H1 (cell line): ENCODE results near the gene MBP. TPM values are rescaled to one million over a fixed set of nuclear protein-coding genes. Genes with fewer than 3 reads are reported as not detected.

ENCODE experiments used
- CTCF ChIA-PET: fragments of 300-600 bp; sonication (Branson Sonifier 250); formaldehyde crosslinking; loops from one replicate; lab custom pipeline; 2021; ENCODE audit not compliant: partially characterized antibody; lab: Charles Lee
- POLR2A ChIA-PET: fragments of 300-600 bp; sonication (Branson Sonifier 250); formaldehyde crosslinking; loops from one replicate; lab custom pipeline; 2021; ENCODE audit warnings: inconsistent platforms; ENCODE audit not compliant: partially characterized antibody; lab: Charles Lee
- DNase-seq, 2 experiments: peaks; one replicate each; pipeline versions ENCODE4 v3.0.0 to v3.0.0-alpha.2; 2010 to 2022; ENCODE audit warnings: low spot score in 2 of 2, low read depth in 1 of 2, mixed read lengths in 1 of 2
- FAIRE-seq: peaks from 2 replicates; lab custom pipeline; 2011; peaks lifted over from hg19 to GRCh38; lab: Jason Lieb, UNC
- H2AFZ ChIP-seq: 2 replicates; pipeline ENCODE4 v1.8.1; 2012; ENCODE audit warnings: low read length, inconsistent platforms
- H2AK5ac ChIP-seq: 2 replicates; pipeline ENCODE4 v1.6.1; 2013; ENCODE audit warnings: low read depth, low read length
- H2BK120ac ChIP-seq: replicated peaks from 2 replicates; pipeline ENCODE3; 2013; ENCODE audit warnings: low read depth, low read length, inconsistent platforms
- H2BK12ac ChIP-seq: 2 replicates; pipeline ENCODE4 v1.6.1; 2013; ENCODE audit warnings: low read depth, low read length
- H2BK15ac ChIP-seq: 2 replicates; pipeline ENCODE4 v1.6.1; 2013; ENCODE audit warnings: low read length
- H2BK20ac ChIP-seq: 2 replicates; pipeline ENCODE4 v1.6.1; 2013; ENCODE audit warnings: low read length
- H2BK5ac ChIP-seq: 2 replicates; pipeline ENCODE4 v1.6.1; 2013; ENCODE audit warnings: low read depth, low read length
- H3K14ac ChIP-seq: 2 replicates; pipeline ENCODE4 v1.6.1; 2013; ENCODE audit warnings: inconsistent platforms; ENCODE audit not compliant: insufficient read length
- H3K18ac ChIP-seq: 2 replicates; pipeline ENCODE4 v1.6.1; 2013; ENCODE audit warnings: low read length; ENCODE audit errors: extremely low read depth
- H3K23ac ChIP-seq: 2 replicates; pipeline ENCODE4 v1.6.1; 2013; ENCODE audit warnings: inconsistent platforms; ENCODE audit not compliant: insufficient read length
- H3K23me2 ChIP-seq: 2 replicates; pipeline ENCODE4 v1.6.1; 2013; ENCODE audit warnings: low read depth, low read length
- H3K27ac ChIP-seq: 2 replicates; pipeline ENCODE4 v1.6.1; 2011; ENCODE audit warnings: low read depth, low read length, inconsistent platforms
- H3K27me3 ChIP-seq, 4 experiments: replicated peaks in 1 of 4; 1 replicate in 1 of 4; 2 replicates in 3 of 4; pipeline versions ENCODE4 v1.6.1 to v1.8.1; 2011 to 2013; ENCODE audit warnings: low read length in 3 of 4, mild to moderate bottlenecking in 3 of 4, inconsistent platforms in 2 of 4, mixed read lengths in 2 of 4, moderate library complexity in 1 of 4; ENCODE audit not compliant: control insufficient read depth in 3 of 4, insufficient read depth in 3 of 4; ENCODE audit errors: extremely low read depth in 1 of 4
- H3K36me3 ChIP-seq, 4 experiments: 2 replicates each; pipeline versions ENCODE4 v1.6.1 to v1.8.1; 2011 to 2013; ENCODE audit warnings: mild to moderate bottlenecking in 4 of 4, low read length in 3 of 4, moderate library complexity in 2 of 4, control low read depth in 1 of 4, inconsistent platforms in 1 of 4; ENCODE audit not compliant: insufficient read depth in 4 of 4, control insufficient read depth in 2 of 4
- H3K4ac ChIP-seq: replicated peaks from 2 replicates; pipeline ENCODE3; 2013; ENCODE audit warnings: low read length, low read depth, mixed read lengths, inconsistent platforms; ENCODE audit not compliant: insufficient read length
- H3K4me1 ChIP-seq, 4 experiments: replicated peaks in 1 of 4; 1 replicate in 1 of 4; 2 replicates in 3 of 4; pipeline versions ENCODE4 v1.6.1 to v1.8.1; 2011 to 2013; ENCODE audit warnings: low read length in 3 of 4, inconsistent platforms in 2 of 4, mixed read lengths in 1 of 4; ENCODE audit not compliant: insufficient read depth in 4 of 4, control insufficient read depth in 3 of 4
- H3K4me2 ChIP-seq, 2 experiments: 2 replicates each; pipeline versions ENCODE4 v1.6.1 to v1.8.1; 2011 to 2013; ENCODE audit warnings: low read depth in 2 of 2, low read length in 2 of 2, control low read depth in 1 of 2, inconsistent platforms in 1 of 2, mild to moderate bottlenecking in 1 of 2; ENCODE audit not compliant: insufficient read depth in 1 of 2
- H3K4me3 ChIP-seq, 4 experiments: fragments of 200-600, 300-600 bp in 1 of 4; sonication (generic), shearing (Covaris generic), sonication (Bioruptor Twin) in 1 of 4; 2 replicates each; pipeline versions ENCODE4 v1.5.1 to v1.8.1; 2011 to 2016; ENCODE audit warnings: low read length in 4 of 4, low read depth in 3 of 4, control low read depth in 2 of 4, inconsistent platforms in 2 of 4, mild to moderate bottlenecking in 2 of 4, mixed read lengths in 1 of 4, moderate library complexity in 1 of 4; ENCODE audit not compliant: insufficient read depth in 2 of 4; ENCODE audit errors: extremely low read depth in 1 of 4
- H3K56ac ChIP-seq: replicated peaks from 2 replicates; pipeline ENCODE3; 2013; ENCODE audit warnings: low read depth, mild to moderate bottlenecking, mixed read lengths, low read length, inconsistent platforms; ENCODE audit not compliant: insufficient read length
- H3K79me1 ChIP-seq: 2 replicates; pipeline ENCODE4 v1.6.1; 2013; ENCODE audit warnings: low read depth, low read length, control low read depth
- H3K79me2 ChIP-seq, 2 experiments: 2 replicates each; pipeline versions ENCODE4 v1.6.1 to v1.8.1; 2012 to 2013; ENCODE audit warnings: low read length in 2 of 2, mild to moderate bottlenecking in 2 of 2, inconsistent platforms in 1 of 2; ENCODE audit not compliant: insufficient read depth in 2 of 2, control insufficient read depth in 1 of 2
- H3K9ac ChIP-seq, 4 experiments: replicated peaks in 1 of 4; 1 replicate in 1 of 4; 2 replicates in 3 of 4; pipeline versions ENCODE4 v1.6.1 to v1.8.1; 2011 to 2013; ENCODE audit warnings: low read depth in 3 of 4, low read length in 3 of 4, control low read depth in 2 of 4, mild to moderate bottlenecking in 2 of 4, moderate library complexity in 2 of 4, inconsistent platforms in 1 of 4; ENCODE audit errors: extremely low read depth in 1 of 4
- H3K9me3 ChIP-seq, 2 experiments: 2 replicates each; pipeline versions ENCODE4 v1.6.1 to v1.8.1; 2012 to 2013; ENCODE audit warnings: mild to moderate bottlenecking in 2 of 2, moderate library complexity in 2 of 2, control low read depth in 1 of 2, inconsistent platforms in 1 of 2, low read depth in 1 of 2, low read length in 1 of 2, mixed read lengths in 1 of 2; ENCODE audit not compliant: insufficient read depth in 2 of 2
- H4K20me1 ChIP-seq, 2 experiments: replicated peaks in 1 of 2; 2 replicates each; pipeline versions ENCODE3 to v1.8.1; 2011 to 2013; ENCODE audit warnings: inconsistent platforms in 2 of 2, low read length in 2 of 2, mild to moderate bottlenecking in 1 of 2; ENCODE audit not compliant: insufficient read depth in 2 of 2, control insufficient read depth in 1 of 2
- H4K5ac ChIP-seq: 2 replicates; pipeline ENCODE4 v1.6.1; 2013; ENCODE audit warnings: low read length, low read depth, mixed read lengths, inconsistent platforms; ENCODE audit not compliant: insufficient read length
- H4K8ac ChIP-seq: 2 replicates; pipeline ENCODE4 v1.8.0; 2013; ENCODE audit warnings: mild to moderate bottlenecking, moderate library complexity, low read length, inconsistent platforms; ENCODE audit not compliant: insufficient read depth; ENCODE audit errors: extremely low read depth
- H4K91ac ChIP-seq: replicated peaks from 2 replicates; pipeline ENCODE3; 2013; ENCODE audit warnings: low read length, mixed read lengths, inconsistent platforms; ENCODE audit not compliant: insufficient read length
- KDM4A ChIP-seq: IDR thresholded peaks from one replicate; pipeline ENCODE4 v1.7.1; 2012; ENCODE audit warnings: low read depth, mild to moderate bottlenecking, moderate library complexity, low read length, inconsistent platforms; ENCODE audit not compliant: severe bottlenecking
- SAP30 ChIP-seq: fragments of 300-600 bp; sonication (generic); IDR thresholded peaks from 2 replicates; pipeline ENCODE4 v1.7.1; 2012; ENCODE audit warnings: low read length, moderate library complexity, mild to moderate bottlenecking, inconsistent platforms; ENCODE audit not compliant: insufficient read depth, insufficient replicate concordance
- SUZ12 ChIP-seq: fragments of 200-600 bp; sonication (generic); IDR thresholded peaks from 2 replicates; pipeline ENCODE4 v1.6.1; 2012; ENCODE audit warnings: mild to moderate bottlenecking, inconsistent platforms, low read length, moderate library complexity, mixed read lengths
- WGBS, 2 experiments: shearing (Covaris generic) in 1 of 2; methylation state at CpG; one replicate each; pipeline versions ENCODE4 v1.1.6 to v1.1.7; 2013 to 2015; ENCODE audit warnings: low lambda C conversion rate in 2 of 2, mixed read lengths in 2 of 2, inconsistent platforms in 1 of 2, low coverage in 1 of 2, missing lambda C conversion rate in 1 of 2; ENCODE audit not compliant: insufficient replicate concordance in 2 of 2, insufficient coverage in 1 of 2, insufficient read length in 1 of 2; ENCODE audit errors: extremely low coverage in 1 of 2, missing lambda C conversion rate in 1 of 2; 5-methylcytosine and 5-hydroxymethylcytosine counted together
- polyA plus RNA-seq, 7 experiments: library from polyadenylated mRNA; depleted of rRNA in 3 of 7; stranded (reverse) in 5 of 7; unstranded in 2 of 7; fragments of >200 nt in 5 of 7; fragments of 200-250 nt in 2 of 7; gene quantifications; 1 replicate in 5 of 7; 2 replicates in 1 of 7; 4 replicates in 1 of 7; pipeline versions ENCODE4 v1.2.1 to v1.2.3, GENCODE V29; 2011 to 2013; ENCODE audit warnings: missing spikeins in 2 of 7, mixed read lengths in 2 of 7
- total RNA-seq: library from RNA; stranded (reverse); fragmentation: NEBNext Ultra II Directional; extraction: Animal tissue kit (Norgen Biotek cat#: 25700); gene quantifications from 2 replicates; pipeline ENCODE4 v1.2.1, GENCODE V29; 2021

Gene MBP
- total and polyA plus RNA-seq, 2 of the 8 experiments (the other 6 are each of a cell fraction or from before 2014, with no cell fraction given): 7.7 to 19.2 TPM

DNA sequence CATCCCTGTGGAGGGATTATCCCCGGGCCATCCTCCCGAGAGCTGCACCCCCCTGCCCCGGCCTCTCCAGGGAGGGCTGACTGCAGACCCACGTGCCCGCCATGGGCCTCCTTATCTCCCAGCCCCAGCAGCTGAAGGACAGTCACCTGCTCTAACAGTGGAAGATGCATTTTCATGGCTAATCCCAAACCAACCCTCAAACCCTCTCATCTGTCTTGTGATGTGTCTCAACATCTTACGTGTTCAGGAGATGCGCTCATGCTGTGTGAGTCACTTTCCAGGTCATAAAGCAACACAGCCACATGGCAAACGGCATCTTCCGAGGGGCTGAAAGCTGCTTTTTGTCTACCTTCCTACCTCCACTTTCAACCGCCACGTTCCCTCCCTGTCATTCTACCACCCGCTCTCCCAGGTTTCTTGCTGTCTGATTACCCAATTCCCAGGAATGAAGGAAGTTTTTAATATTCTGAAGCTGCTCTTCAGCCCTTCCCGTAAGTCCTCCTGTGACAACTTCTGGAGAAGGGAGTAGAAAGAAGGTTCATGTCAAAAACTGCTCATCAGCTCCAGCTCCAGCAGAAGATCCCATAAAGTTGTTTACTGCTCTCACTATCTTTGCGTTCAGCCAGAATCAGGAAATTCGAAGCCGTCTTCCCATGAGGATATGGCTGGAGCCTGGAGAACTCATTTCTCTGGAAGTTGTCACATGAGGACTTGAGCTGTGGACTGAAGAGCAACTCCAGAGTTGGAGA, 54.5 kb downstream of the MBP start:
- H3K79me2 ChIP-seq: no peaks in the 10 kb centered on the region
- ChIA-PET CTCF (interaction anchor here (1.0 to 1.3 kb wide), 4 partner anchors 9 to 135 kb away, joined by 3 to 4 read pairs (median 4); no protein-coding TSS in a partner anchor), POLR2A (no interaction called here)
- no peak overlapping the region for H2BK20ac ChIP-seq
- no peak overlapping the region for H3K23ac ChIP-seq
- peaks cover 0 to 8% (median 0%) of the 10 kb centered on the region in 4 experiments; a peak in 1 of 7 replicates for H3K4me1 ChIP-seq
- 90% methylated on average over 16 of the region's 16 CpGs; no CpG with 5 or more reads in 1 of the 2 experiments for WGBS, 2 experiments
- no peak overlapping the region for H3K56ac ChIP-seq
- no peak overlapping the region for H3K4ac ChIP-seq
- H3K9ac ChIP-seq: no peak overlapping the region
- peak overlapping the region; percentile 95; the same call in 1 of the 2 replicates for H2BK15ac ChIP-seq
- no peaks in the 10 kb centered on the region for H3K27me3 ChIP-seq
- H3K4me3 ChIP-seq: no peak overlapping the region
- H3K18ac ChIP-seq: no peak overlapping the region
- H4K8ac ChIP-seq: no peak overlapping the region
- FAIRE-seq (no peak), DNase-seq (no peak)
- no peak overlapping the region for H4K91ac ChIP-seq
- H3K4me2 ChIP-seq: no peak overlapping the region
- no peaks in the 10 kb centered on the region for H3K36me3 ChIP-seq
- no peak for TF ChIP-seq SUZ12
- no peak for TF ChIP-seq KDM4A
- TF ChIP-seq SAP30: no peak
- H2AK5ac ChIP-seq: no peak overlapping the region
- H4K5ac ChIP-seq: no peak overlapping the region
- no peak overlapping the region for H2BK5ac ChIP-seq
- H3K9me3 ChIP-seq: no peaks in the 10 kb centered on the region
- no peaks in the 10 kb centered on the region; the same call in 1 of the 2 replicates for H3K79me1 ChIP-seq
- H4K20me1 ChIP-seq: peaks cover 0 to 4% of the 10 kb centered on the region in 2 experiments
- H2AFZ ChIP-seq: no peak overlapping the region
- no peak overlapping the region for H3K27ac ChIP-seq
- H3K14ac ChIP-seq: no peak overlapping the region
- 0 out of 2 replicates have a peak, but pooled peaks cover 2% of the 10 kb centered on the region for H3K23me2 ChIP-seq
- 0 out of 2 replicates have a peak overlapping the region, but pooled peaks have one; percentile 9 for H2BK12ac ChIP-seq
- H2BK120ac ChIP-seq: no peak overlapping the region
